NCI-H2081 treated with DMSO at 0.1 percent for 48 hours (cell line): ENCODE measurements around the gene UNC119.
A peak's percentile ranks its signal among the peaks of the same experiment; 100 is the strongest.
"Not testable (repeated sequence)": the region's sequence is repeated elsewhere in the genome, so short reads cannot be mapped to it uniquely, and the experiment has no call there.

Experiments
- DNase-seq: peaks from one replicate; lab custom pipeline; 2025; lab: John Stamatoyannopoulos, UW

UNC119 gene

DNA sequence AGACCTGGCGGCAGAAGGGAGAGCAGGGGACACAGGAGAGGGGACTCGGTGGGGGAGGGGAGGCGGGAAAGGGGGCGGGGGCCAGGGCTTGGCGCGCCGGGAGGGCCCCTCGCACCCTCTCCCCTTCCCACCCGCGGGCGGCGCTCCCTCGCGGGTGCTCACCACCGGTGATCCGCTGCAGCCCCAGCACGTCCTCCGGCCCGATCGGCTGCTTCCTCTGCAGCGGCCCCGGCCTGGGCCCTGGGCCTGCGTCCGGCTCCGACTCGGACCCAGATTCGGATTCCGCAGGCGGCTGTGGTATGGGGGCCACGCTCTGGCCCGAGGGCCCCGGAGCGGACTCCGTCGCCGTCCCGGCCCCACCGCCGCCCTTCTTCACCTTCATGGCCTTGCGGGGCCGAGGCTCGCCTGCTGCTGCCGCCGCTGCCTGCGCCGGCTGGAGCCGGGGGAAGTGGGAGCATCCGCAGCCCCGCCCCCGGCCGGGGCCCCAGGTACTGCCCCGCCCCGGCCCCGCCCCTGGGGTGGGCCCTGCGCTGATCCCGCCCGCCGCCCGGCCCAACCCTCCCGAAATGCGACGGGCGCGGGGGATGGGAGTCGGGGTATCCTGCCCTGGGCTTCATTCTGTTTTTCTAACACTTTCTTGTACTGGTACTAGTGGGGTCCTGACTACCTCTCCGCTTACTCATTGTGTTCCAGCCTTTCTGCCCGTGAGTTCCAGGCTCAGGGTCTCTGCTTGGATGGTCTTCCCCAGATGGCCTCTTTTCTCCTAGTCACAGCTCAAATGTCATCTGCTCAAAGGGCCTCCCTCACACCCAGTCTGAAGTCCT lies at the start of gene UNC119:
TSS of gene UNC119 (minus strand) at position 449 of the 824 bp plus-strand sequence. CDS start at position 382, 67 bp downstream.
- no peak for DNase-seq

DNA sequence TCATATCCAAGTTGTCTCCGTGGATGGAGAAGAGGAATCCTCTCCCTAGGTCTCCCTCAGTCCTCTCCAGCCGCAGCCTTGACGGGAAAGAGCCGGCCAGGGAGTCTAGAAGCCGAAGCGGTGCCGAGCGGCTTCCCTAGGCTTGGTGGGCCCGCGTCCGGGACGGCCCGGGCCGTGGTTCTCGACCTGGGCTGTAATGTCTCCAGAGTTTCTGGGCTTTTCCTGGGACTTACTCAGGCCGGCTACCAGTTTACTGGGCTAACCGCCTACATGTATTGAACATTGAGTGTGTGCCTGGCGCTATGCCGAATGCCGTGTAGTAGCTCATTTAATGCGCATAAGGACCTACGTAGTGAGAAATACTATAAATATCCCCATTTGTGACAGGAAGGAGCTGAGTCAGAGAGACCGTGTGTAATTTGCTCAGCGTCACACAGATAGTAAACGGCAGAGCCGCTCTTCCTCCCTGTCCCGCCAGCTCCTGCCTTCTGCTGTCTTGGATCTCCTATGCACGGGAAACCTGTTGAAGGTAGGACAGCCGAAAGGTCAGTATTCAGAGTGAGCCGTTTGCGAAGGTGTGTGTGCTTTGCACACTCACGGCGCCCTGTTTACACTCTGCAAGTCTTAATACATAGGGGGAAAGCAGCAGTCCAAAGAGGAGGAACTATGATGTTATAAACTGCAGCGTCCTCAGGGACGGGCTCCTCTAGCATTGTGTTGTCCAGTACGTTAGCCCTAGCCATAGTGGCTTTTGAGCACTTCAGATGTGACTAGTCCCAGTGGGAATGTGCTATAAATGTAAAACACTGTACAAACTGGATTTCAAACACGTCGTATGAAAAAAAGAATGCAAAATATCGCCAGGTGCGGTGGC lies 47.1 kb upstream of the UNC119 start:
- no peak for DNase-seq

DNA sequence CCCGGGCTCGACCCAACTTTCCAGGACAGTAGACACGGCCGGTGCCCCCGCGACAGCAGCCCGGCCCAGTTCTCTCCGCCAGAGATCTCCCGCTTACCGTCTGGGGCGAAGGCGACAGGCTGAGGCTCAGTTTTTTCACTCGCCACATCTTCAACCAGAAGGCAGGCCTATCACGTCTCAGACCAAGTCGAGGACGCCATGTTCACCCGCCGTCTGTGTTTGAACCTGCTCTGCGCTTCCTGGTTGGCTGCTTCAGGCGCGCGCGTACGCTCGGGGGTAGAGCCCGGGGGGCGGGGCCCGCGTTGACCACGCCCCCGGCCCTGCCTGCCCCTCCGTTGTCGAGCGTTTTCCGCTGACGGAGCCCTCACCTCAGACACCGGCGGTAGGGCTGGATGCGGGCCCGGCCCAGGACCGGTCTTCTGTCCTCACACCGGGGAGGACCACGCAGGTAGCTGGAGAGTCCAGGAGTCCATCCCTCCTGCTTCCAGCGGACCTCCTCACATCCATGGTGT lies 46.4 kb upstream of the UNC119 start, which contains the start of gene SPAG5:
TSS of gene SPAG5 (minus strand) at position 227 of the 512 bp plus-strand sequence. CDS start at position 148, 79 bp downstream.
- DNase-seq = peak; percentile 41

DNA sequence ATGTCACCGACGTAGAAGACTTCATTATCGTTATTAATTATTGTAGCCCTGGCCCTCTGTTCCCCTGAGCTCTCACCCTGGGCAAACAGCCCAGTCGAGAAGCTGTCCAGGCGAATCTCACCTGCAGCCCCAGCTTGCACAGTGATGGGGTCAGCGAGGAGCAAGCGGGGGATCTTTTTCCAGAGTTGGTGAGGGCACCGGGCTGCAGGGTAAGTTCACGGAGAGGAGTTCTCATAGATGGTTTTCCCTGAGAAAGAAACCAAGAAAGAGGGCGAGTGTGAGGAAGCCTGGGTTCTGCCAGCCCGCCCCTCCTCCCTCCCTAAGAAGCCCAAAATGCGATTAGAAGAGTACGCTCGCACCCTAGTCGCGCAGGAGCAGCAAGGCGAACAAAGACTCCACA lies 46.0 kb upstream of the UNC119 start:
- no peak for DNase-seq

DNA sequence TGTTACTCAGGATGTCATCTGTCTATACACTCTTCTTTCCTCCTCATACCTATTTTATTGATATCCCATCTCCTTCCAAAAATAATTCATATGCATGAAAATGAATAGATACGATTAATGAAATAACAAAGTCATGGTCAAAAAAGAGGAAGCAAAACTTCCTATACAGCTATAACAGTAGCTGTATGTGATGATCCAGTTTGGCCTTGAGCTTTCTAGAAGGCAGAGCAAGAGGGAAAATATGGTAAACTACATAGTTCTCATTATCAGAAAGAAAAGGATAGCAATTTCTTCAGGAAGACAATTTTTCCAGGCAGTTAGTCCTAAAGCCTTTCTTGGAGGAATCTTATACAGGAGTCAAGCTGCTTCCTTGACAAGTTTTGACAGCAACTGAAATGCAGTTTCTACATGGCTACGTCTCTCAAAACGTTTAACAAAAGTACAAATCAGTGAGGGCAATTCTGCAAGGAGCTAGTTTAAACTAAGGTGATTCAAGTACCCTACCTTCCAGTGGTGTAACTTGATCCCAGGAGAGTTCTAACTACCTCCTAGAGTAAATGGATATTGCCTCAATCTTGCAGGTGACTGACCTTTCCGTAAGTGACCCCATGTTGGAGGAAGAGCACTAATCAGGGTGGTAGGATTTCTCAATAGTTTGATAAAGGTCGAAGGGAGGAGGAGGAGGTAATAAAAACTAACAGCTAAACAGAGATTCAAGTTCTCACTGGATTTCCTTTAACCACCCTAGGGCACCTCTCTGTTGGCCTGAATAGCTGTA lies 45.4 kb upstream of the UNC119 start:
- DNase-seq = no peak

DNA sequence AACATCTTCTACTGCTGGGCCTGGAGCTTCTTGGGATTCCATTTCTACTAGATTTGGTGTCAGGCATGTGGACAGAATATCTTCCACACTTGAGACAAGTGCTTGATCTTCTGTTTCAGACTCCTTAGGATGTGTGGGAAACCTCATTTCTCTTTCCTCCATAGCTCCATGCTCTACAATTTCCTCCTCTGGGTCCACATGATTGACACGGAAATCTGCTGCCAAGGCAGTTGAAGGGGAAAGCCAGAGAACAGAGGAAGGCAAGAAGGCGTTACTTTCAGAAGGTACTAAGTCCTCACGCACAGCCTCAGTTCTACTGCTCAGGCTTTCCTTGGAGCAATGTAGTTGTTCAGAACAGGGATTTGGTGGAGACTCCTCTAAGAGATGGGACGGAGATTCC lies 39.8 kb upstream of the UNC119 start:
- DNase-seq = no peak

DNA sequence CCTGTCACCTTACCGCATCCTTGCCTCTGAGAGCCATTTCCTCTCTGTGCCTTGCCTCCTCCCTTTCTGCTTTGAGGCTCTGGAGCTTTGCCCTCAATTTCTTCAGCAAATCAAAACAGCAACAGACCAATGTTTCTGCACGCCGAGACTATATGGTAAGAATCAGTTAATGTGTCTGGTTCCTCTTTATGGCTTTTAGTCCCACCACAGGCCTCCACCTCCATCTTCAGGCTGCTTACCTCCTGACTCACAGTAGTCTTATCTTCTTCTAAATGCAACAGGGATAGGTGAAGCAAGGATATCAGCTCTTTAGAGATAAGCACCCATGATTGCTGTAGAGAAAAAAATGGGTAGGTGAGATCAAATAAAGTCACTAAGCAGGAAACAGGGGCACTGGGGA lies 33.4 kb upstream of the UNC119 start:
- DNase-seq = no peak

DNA sequence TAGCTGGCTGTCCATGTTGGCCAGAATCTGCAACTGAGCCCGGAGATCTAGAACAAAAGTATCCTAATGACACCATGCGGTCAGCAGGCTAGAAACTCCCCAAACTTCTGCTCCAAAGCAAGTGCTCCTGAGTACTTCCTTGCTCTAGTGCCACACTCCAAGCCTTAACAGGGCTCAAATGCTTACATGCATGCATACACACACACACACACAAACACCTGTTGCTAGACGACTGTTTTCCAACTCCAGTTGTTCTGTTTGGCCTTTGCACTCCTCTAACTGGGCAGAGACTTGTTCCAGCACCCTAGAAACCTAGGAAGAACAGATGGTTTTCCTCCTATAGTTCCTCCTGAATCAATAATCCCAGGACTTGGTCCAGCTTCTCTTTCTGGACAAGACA lies 32.0 kb upstream of the UNC119 start:
- no peak for DNase-seq

DNA sequence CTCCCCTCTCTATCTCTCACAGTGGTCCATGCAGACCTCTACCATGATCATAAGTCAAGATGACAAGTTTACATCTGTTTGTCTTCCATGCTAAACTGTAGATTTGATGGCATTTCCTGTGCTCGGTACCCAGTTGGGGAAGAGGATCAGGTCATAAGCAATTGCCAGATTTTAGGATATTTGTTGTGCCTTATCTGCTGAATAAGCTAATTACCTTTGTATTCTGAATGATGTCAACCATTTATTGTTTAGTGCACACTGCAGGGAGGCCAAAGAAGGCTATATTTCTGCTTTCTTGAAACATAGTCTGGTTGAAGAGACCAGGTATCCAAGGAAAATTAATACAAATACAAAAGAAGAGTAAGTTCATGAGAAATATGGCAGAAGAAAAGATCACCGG lies 30.1 kb upstream of the UNC119 start:
- DNase-seq = no peak

DNA sequence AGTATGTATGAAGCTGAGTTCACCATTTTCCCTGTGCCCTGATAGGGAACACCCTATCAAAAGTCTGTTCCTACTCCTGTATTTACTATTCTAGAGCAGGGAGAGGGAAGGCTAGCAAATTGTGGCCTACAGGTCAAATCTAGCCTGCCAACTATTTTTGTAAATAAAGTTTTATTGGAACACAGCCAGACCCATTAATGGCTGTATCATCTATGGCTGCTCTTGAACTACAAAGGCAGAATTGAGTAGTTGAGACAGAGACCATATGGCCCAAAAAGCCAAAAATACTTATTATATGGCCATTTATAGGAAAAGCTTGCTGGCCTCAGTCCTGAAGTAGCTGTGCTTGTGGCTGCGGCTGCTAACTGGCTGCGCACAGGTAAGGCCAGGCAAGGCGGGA lies 28.5 kb upstream of the UNC119 start:
- no peak for DNase-seq

DNA sequence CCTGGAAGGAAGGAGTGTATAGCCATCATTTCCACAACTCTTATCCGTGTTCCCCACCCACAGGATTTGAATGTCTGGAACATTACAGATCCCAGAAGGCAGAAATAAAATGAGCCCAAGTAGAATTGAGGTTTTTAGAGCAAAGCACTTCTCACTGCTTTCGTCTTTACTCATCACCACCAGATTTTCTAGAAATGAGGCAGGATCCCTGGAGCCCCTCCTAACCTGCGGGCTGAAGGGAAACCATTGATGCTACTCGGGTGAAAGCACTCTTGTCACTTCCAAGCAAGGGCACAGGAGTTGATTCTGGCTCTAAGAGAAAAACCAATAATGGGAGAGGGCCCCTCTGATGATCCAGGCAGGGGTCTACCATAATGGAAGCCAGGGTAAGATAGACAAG lies 27.1 kb upstream of the UNC119 start:
- no peak for DNase-seq

DNA sequence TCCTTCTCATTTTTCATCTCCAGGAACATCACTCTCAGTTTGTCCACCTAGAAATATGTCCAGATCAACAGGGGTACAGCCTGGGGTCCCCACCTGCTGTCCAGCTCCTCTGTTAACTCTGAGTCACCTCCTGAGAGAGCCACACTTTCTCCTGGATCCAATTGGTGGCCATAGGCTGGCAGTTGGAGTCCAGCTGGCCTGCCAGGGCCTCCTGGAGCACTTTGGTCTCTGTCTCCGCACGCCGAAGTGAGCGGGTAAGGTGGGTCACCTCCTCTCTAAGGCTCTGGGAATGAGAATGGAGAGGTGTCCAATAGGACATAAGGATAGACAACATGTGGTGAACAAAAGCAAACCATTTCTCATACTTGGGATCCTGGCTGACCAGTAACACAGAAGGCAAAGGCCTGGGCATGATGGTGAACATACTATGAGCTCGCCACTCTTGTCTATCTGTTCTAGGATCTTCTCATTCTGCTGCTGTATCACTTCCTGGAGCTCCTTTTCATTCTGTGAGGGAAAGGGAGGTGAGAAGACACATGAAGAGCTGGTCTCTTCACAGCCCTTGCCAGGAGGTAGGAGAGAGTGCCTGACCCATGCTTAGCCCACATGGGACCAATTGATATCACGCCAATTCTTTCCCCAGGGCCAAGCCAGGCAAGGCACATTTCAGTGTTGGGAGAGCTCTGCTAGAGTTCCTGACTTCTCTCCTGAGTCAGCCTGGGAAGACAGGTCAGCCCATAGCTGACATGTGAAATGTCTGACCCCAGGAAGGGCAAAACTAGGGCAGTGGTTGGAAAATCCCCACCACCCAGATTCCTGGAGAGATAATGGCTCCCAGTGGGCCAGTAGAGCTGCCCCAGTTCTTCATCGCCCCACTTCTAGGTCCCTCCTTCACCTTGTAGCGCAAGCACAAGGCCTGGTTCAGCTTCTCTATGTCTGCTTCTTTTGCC lies 26.1 kb upstream of the UNC119 start:
- no peak for DNase-seq

DNA sequence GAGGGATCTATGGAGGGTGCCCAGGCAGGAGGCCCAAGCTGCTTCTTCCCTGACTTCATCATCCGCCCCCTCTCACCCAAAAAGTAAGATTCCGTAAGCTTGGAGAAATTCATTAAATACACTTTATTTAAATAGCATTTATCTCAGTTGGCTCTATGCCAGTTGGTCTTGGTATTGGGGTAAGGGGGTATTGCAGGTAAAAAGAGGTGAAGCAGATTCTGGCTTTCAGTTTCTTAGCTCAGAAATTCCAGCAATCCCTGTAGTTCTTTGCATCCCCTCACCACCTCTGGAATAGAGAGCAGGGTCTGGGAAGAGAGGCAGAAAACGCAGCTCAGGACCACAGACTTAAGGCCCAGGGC lies 25.0 kb upstream of the UNC119 start:
- no peak for DNase-seq

DNA sequence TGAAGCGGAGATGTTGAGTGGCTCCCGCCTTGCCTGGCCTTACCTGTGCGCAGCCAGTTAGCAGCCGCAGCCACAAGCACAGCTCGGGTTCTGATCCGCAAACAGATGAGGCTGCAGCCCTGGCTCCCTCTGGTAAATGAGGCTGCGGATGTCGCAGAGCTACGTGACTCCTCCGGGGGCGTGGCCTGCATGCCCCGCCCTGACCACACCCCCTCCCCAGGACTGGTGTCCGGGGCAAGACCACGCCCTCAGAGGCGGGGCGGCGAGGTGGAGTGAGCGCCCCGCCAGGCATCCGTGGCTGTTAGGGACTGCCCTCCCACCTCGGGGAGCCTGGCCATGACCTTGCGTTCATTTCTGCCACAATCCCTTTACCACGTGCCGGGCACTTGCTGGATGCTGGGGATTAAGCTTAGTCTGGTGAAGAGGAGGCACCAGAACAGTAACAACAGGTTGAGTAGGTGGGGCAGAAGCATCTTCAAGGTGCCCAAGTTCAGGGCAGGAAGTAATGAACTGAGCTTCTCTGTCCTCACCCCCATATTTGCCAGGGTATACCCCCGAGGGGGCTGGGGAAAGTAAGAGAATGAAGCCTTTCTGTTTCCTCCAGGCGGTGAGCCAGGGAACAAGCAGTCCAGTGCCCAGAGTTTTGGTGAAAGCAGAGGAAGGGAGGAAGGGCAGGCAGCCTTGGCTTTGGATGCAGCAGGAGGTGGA lies 24.5 kb upstream of the UNC119 start, which contains the start of gene ALDOC:
TSS of gene ALDOC (minus strand) at position 138 of the 708 bp plus-strand sequence. CDS start 1,363 bp downstream, outside the sequence.
- peak; percentile 33 for DNase-seq

DNA sequence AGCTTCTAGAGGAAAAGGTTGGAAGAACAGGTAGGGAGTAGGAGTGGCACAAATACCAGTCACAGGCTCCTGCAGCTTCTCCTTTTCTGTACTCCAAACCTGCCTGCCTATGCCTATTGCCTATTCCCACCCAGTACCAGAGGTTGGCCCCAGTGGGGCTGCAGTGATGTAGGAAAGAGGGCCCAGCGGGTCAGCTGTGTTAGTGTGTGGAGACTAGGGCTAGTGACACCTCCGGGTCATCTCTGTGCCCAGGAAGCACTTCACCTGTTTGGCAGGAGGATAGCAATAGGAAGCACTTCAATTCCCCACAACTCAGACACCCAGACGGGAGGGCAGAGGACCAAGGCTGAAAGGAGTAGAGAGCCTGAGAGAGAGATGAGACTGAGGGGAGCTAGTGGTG lies 23.6 kb upstream of the UNC119 start:
- not testable (repeated sequence) for DNase-seq

DNA sequence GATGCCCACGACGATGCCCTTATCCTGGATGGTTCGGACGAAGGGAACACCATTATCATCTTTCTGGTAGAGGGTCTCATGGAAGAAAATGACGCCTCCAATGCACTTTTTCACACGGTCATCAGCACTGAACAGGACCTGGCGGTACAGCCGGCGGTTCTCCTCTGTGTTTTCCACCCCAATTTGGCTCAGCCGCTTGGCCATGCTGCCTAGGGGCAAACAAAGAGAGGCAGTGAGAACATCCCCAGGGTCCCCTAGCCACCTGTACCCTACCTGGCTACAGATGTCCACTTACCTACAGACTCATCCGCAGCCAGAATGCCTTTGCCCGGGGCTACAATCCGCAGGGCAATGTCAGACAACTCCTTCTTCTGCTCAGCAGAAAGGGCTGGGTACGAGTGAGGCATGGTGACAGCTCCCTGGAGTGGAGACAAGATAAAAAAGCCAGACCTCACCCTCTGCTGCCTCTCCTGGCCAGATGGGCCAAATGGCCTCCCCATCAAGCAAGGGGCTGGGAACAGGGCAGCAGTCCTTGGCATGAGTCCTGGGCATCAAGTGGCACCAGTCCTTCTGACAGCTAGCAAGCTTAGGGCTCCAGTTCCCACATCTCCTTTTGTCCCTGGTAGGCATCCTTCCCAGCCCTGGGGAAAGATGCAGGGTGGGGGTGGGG lies 22.8 kb upstream of the UNC119 start:
- no peak for DNase-seq

DNA sequence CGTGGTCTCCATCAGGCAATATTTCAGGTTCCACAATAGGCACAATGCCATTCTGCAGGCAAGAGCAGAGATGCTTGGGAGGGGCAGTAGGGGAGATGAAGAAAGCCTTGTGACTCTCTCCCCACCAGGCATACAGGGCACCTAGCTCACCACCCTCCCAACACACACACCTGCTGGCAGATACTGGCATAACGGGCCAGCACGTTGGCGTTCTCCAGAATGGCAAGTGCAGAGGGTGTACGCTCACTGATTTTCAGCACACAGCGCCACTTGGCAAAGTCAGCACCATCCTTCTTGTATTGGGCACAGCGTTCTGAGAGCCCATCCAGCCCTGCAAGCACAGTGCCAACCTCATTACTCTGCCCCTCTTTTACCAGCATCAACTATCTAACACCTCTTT lies 22.1 kb upstream of the UNC119 start:
- DNase-seq = no peak

DNA sequence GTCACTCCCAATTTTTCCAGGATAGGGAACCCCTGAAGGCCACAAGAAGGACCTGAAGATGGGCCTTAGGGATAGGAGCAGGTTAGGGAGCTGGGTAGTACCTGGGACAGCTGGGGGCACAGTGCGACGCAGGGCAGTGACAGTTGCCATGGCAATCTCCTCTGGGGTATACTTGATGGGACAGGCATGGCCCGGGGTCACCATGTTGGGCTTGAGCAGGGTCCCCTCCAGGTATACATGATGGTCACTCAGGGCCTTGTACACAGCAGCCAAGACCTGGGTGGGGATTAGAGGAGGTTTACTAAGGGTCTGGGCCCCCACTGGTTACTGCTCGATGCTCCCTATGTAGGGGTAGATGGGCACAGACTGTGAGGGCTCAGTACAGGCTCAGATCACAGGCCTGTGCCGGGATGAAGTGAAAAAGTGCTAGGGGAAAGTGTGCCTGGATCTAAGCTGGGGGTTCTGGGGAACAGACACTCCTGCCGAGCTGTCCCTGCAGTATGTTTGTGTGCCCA lies 21.6 kb upstream of the UNC119 start:
- DNase-seq = no peak

DNA sequence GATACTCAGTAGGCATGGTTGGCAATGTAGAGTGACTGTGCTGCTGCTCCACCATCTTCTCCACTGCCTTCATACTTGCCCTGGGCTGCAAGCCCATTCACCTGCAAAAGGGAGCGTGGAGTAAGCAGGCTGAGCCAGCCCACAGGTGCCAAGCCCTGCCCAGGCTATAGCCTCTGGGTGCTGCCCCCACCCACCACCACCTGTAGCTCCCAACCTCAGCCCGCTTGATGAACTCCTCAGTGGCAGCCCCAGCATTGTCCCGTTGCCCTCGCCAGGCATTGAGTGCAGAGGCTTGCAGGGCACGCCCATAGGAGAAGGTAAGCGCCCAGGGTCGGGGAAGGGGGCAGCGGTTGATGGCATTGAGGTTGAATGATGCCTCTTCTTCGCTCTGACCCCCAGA lies 21.1 kb upstream of the UNC119 start:
- DNase-seq = no peak
